ENCODE results near the gene PCED1A.

The PCED1A gene

GRCh38 chr20:2872459-2873009 lies 32.1 kb upstream of the PCED1A start:
- peak overlapping the region; percentile 91 for H3K4me3 ChIP-seq

GRCh38 chr20:2871661-2872458 lies 31.4 kb upstream of the PCED1A start:
- TF ChIP-seq, protein P1, sequence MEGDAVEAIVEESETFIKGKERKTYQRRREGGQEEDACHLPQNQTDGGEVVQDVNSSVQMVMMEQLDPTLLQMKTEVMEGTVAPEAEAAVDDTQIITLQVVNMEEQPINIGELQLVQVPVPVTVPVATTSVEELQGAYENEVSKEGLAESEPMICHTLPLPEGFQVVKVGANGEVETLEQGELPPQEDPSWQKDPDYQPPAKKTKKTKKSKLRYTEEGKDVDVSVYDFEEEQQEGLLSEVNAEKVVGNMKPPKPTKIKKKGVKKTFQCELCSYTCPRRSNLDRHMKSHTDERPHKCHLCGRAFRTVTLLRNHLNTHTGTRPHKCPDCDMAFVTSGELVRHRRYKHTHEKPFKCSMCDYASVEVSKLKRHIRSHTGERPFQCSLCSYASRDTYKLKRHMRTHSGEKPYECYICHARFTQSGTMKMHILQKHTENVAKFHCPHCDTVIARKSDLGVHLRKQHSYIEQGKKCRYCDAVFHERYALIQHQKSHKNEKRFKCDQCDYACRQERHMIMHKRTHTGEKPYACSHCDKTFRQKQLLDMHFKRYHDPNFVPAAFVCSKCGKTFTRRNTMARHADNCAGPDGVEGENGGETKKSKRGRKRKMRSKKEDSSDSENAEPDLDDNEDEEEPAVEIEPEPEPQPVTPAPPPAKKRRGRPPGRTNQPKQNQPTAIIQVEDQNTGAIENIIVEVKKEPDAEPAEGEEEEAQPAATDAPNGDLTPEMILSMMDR (IDR thresholded peaks at IDR 0.05): no peak
- no peak for DNase-seq (ENCODE audit: low spot score)

More at GRCh38 chr20:2872459-2873009, 32.1 kb upstream of the PCED1A start:
- no peak for DNase-seq (ENCODE audit: low spot score)
- peak overlapping the region; percentile 53 to 77 for H3K27ac ChIP-seq
- TF ChIP-seq, protein P1 (IDR thresholded peaks at IDR 0.05): no peak

GRCh38 chr20:2871111-2871465 lies 30.6 kb upstream of the PCED1A start:
- DNase-seq (ENCODE audit: low spot score): no peak
- TF ChIP-seq, protein P1 (IDR thresholded peaks at IDR 0.05): no peak
- peak overlapping the region in 1 of 2 donors; percentile 12 for H3K27ac ChIP-seq
- H3K4me3 ChIP-seq: no peak overlapping the region

More at GRCh38 chr20:2871661-2872458, 31.4 kb upstream of the PCED1A start:
- Histone ChIP-seq H3K27ac (peak overlapping the region in 1 of 2 donors; percentile 44), H3K4me3 (peak overlapping the region; percentile 91)

DNA sequence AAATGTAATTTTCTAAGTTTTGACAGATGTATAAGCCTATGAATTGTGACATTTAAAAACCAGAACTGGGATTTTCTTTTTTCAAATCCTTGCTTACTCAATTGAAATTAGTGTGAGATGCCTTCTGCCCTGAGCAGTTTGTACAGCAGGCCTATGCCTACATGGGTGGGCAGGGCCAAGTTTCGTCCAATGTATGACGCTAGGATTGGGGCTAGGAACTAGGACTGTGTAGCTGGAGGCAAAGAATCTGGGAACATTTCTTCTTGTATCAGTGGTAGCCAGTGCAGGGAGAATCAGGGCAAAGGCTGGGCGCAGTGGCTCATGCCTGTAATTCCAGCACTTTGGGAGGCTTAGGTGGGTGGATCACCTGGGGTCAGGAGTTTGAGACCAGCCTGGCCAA lies 28.9 kb upstream of the PCED1A start:
- TF ChIP-seq, protein P1 (IDR thresholded peaks at IDR 0.05): no peak
- Histone ChIP-seq H3K27ac (no peak overlapping the region), H3K4me3 (no peak overlapping the region)
- no peak for DNase-seq (ENCODE audit: low spot score)

- no peak overlapping the region for H3K4me3 ChIP-seq
- no peak overlapping the region for H3K27ac ChIP-seq
- no peak for DNase-seq (ENCODE audit: low spot score)
- TF ChIP-seq, protein P1 (IDR thresholded peaks at IDR 0.05): no peak
Observed at GRCh38 chr20:2867081-2867864, 26.8 kb upstream of the PCED1A start.

- TF ChIP-seq, protein P1 (IDR thresholded peaks at IDR 0.05): no peak
- H3K27ac ChIP-seq: no peak overlapping the region
- H3K4me3 ChIP-seq: no peak overlapping the region
- DNase-seq (ENCODE audit: low spot score): no peak
Observed at GRCh38 chr20:2866236-2866635, 25.8 kb upstream of the PCED1A start.
